ENCODE measurements around the gene BAHD1. TPM values are rescaled to one million over a fixed set of nuclear protein-coding genes. Genes with fewer than 3 reads are reported as not detected.

BAHD1 gene
- total RNA-seq, 1 experiment from 2014 or later, result 37.2 TPM

DNA sequence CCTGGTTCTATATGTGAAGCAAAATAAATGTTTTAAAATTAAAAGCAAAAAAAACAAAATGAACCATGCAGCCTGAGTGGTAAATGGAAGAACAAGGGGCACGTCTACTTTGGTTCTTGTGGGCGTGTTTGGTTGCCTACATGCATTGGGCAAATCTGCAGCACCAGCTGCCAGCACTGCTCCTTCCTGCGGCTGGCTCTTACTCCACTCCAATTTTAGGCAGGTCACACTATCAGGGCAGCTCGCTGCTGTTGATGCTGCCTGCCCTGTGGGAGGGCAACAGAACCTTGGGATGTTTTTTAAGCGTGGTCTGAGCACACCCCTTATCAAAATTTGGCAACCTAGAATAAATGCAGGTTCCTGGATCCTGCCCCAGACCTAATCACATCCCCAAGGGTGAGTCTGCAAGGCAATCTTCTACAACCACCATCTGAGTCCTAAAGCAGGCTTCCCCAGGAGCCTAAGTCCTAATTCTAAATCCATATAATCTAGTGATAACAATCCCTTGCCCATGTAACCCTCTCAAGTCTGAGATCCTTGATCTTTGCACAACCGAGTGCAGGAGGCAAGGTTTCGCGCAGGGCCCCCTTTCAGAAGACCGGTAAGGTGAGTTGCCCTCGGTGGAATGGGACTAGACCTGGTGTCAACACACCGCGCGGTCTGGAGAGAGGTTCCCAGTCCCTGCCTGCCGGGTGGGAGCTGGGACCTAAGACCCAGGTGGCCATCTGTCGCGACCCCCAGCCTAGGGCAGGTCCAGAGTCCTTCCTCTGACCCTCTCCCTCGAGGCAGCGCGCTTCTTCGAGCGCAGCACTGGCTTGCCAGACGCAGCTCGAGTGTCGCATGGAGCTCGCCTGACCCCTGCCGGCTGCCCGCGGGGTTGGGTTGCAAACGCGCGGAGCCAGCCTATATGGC is 19.3 kb upstream of the BAHD1 start:
- DNase-seq (ENCODE audit: low spot score), result peak; percentile 78
- in situ Hi-C loops (cut with HindIII; ENCODE audit: low sequenced_read_pairs), result no loop called here

DNA sequence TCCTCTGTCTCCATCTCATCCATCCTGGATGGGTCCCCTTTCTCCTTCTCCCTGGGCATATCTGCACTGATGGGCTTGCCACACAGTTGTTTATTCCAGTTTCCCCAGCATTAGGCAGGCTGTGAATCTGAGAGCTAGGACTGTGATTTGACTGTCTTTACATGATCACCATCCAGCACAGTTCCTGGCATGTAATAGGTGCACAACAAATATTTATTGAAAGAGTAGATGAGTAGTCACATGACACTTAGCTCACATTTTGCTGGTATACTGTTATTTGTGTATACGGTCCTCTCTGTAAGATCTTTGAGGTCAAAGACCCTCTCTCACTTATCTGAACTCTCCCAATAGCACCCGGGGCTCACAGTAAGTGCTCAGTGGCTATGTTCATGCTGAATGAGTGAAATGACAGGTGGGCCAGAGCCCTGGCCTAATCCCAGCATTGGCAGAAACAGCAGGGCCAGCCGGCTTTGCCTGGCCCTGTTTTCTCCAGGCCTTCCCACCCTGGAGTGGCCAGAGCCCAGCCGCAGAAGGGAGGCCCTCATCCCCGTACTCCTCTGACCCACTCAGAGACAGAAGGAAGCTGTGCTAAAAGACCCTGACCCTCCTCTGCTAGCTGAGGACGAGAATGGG is 16.2 kb upstream of the BAHD1 start:
- no peak for DNase-seq (ENCODE audit: low spot score)
- in situ Hi-C loops (cut with HindIII; ENCODE audit: low sequenced_read_pairs), result no loop called here

DNA sequence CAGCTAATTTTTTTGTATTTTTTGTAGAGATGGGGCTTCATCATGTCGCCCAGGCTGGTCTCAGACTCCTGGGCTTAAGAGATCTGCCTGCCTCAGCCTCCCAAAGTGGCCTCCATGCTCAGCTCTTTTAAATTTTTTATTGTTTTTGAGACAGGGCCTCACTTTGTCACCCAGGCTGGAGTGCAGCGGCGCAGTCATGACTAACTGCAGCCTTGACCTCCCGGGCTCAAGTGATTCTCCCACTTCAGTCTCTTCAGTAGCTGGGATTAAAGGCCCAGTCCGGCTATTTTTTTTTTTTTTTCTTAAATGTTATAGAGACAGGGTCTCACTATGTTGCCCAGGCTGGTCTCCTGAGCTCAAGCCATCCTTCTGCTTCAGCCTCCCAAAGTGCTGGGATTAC is 15.1 kb upstream of the BAHD1 start:
- in situ Hi-C loops (cut with HindIII; ENCODE audit: low sequenced_read_pairs), result no loop called here

DNA sequence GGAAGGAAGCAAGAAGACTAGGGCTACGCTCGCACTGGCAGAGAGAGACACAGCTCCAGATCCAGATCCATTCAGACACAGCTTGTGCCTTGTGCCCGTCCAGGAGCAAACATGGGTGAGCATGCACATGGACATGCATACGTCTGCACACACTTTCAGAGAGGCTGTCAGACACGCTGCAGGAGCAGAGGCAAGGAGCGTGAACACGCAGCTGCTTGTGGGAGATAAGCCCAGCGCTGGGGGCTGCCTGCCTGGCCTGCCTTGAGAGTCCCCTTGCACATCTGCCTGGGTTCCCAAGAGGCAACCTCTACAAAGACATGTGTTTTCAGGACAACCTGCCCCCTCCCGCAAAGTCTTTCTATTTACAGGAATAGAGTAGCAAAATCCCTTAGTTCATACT is 13.6 kb upstream of the BAHD1 start:
- DNase-seq (ENCODE audit: low spot score), result no peak
- in situ Hi-C loops (cut with HindIII; ENCODE audit: low sequenced_read_pairs), result no loop called here

More for the DNA sequence above, 15.1 kb upstream of the BAHD1 start:
- DNase-seq (ENCODE audit: low spot score), result no peak

DNA sequence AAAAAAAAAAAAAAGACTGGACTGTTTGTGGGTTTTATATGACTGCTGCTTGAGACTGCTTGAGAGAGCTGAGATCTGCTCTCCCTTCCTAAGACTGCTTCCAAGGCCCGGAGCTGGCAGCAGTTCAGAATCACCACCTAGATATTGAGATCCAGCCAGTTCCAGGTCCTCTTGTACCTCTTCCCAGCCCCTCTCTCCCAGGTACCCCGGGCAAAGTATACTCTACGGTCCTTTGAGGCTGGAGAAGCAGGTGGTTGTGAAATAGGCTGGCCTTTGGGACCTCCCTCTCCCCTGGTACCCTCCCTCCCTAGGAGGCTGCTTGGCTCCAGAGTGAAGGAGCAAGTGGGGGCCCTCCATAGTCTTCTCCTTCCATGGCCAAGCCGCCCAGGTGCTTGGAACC is 12.6 kb upstream of the BAHD1 start:
- in situ Hi-C loops (cut with HindIII; ENCODE audit: low sequenced_read_pairs), result no loop called here
- DNase-seq (ENCODE audit: low spot score), result no peak

DNA sequence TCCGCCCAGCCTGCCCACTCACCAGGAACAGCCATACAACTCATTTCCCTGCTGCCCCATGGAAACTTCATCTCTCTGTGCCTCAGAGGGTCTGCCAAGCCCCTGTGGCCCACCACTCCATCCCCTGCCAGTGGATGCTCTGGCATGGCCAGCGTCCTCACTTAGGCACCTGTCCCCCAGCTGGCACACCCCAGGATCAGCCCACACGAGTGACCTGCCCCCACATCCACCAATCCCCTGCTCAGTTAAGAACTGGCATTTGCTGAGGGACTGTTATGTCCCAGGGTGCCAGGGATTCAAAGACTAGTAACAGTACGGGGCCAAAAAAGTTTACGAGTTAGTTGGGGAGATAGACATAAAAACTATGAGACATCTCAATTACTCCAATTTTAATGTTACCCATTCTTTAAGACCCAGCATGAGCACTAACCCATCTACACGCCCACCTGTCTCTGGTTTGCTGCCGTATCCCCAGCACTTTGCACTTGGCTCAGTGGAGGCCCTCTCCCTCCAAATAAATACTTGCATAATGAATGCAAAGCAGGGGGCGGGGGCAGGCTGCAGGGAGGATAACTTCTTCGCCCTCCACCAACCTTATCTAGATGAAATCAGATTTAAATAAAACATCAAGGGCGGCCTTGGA is 11.6 kb upstream of the BAHD1 start:
- no peak for DNase-seq (ENCODE audit: low spot score)
- in situ Hi-C loops (cut with HindIII; ENCODE audit: low sequenced_read_pairs), result no loop called here

DNA sequence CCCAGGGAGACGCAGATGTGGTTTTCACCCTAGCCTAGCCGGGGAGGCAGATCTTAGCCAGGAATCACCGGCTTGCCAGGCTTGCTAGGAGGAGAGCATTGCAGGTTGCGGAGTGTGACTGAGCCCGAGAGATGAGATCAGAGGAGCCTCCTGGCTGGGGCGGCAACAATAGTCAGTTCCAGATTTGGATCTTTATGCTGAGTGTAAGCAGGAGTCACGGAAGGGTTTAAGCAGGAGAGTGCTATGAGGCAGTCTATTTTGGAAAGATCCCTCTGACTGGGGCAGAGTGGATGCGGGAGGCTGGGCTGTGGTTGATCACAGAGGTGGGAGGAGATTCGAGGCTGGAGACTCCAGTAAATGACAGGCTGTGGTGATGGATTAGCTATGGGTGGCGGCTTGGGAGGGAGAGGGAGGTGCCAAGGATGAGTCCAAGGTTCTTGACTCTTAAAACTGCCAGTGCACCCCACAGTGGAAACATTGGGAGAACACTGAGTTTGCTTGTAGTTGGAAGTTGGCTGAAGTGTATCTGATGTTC is 10.4 kb upstream of the BAHD1 start:
- in situ Hi-C loops (cut with HindIII; ENCODE audit: low sequenced_read_pairs), result no loop called here
- DNase-seq (ENCODE audit: low spot score), result no peak

DNA sequence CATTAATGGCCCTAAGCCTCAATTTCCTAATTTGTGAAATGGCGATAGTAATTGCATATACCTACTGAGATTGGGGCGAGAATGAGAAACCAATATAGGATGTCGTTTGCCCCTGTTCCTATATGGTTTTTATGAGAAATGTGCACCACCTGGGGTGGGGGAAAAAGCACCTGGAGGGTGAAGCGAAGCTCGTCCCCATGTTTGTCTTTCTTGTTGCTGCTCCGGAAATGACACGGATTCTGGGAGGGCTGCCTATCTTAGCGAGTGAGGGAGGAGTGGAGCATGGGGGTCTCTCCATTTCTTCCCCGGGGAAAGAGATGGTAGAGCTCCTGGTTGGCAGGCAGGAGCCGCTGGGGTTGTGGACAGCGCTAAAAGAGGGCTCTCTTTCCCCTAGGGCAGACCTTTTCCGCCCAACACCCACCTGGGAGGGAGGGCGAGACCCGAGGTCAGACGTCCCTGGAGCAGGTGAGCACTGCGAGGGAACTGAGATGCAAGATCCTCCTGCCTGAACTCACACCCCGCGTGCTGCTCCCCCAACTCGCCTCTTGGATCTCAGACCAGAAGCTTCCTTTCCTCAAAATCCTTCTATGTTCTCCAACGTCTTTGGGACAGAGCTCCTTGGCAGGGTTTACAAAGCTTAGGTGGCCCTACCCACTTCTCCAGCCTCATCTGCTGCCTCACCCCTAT is 5.6 kb upstream of the BAHD1 start:
- no peak for DNase-seq (ENCODE audit: low spot score)
- in situ Hi-C loops (cut with HindIII; ENCODE audit: low sequenced_read_pairs), result no loop called here

DNA sequence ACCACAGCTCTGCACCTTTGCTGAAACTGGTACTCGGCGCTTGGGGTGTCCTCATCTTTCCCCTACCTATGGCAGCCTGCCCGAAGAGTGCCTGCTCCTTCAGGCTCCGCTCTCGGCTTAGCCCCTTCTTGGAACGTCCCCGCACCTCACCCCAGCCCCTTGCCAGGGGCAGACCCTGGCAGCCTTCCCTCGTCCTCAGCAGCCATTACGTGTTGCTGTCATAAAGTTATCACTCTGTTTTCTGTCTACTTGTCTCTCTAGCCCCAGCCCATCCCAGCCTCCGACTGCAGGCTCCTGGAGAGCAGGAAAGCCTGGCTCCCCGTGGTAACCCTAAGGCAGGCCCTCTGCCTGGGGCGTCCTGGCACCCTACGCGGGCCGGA is 5.1 kb upstream of the BAHD1 start:
- in situ Hi-C loops (cut with HindIII; ENCODE audit: low sequenced_read_pairs), result no loop called here
- DNase-seq (ENCODE audit: low spot score), result no peak

DNA sequence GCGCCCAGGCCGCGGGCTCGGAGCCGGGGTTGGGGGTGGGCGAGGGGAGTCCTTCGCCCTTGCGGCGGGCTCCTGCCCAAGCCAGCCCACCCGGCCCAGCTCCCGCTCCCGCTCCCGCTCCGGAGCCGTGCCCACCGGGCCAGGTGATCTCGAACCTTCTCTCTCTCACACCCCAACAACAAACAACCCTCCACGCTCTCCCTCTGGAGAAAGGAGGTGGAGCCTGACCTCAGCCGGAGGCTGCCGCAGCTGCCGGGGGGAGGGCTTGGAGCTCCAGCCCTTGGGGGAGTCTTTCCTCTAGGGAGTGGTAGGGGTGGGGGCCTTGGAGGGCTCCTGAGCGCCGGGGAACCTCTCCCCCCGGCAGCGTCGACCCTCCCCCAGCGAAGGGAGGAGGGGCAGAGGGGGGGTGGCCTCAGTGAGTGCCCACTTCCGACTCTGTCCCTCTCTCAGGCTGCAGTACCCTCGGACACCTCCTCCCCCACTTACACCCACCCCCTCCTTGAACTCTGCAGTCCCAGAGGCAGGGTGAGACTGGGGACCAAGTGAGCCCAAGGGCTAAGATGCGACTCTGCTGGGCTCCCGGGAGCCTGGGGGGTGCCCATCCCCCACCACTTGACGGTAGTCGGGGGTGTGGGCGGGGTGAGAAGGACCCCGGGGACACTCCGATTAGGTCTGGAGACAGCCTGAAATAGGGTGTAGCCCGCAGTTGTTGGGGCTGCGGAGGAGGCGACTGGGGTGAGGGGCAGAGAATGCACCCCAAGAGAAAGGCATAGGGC is 4.4 kb upstream of the BAHD1 start:
- no peak for DNase-seq (ENCODE audit: low spot score)

DNA sequence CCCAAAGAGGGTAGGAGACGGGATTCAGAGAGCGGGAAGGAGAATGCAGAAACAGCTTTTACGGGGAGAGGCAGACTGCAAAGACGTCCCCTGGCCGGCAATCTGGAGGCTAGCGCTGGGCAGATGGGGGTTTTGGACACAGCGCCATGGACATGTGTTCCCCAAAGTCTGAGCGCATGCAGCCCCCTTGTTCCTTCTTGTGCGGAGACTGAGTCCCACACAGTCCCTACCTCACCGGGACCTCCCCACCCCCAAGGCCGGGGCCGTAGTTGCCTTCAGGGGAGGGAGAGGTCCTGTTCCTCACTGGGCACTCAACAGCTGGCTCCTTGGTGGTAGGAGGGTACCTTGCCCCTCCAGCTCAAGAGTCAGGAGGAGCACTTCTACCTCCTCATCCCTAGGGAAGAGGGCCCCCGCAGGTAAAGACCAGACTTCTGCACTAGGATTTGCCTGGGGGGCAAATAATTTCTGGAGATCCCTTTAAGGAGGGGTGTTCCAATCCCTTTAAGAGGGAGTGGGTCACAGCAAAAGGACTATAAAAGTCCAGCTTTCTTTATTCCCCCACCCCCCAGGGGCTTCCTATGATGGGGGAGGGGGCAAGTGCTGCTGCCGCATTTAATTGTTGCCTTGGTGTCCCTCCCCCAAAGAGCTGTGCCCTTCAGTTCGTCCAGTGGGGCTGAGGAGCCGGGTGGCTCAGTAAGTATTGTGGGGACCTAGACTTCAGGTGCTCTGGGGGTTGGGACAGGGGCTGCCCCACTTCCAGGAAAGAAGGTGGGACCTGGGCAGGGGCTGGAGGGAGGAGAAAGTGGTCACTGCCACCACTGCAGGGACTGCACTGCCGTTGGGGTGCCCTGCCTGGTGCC is 3.6 kb upstream of the BAHD1 start:
- in situ Hi-C loops (cut with HindIII; ENCODE audit: low sequenced_read_pairs), result no loop called here
- DNase-seq (ENCODE audit: low spot score), result peak; percentile 32

More for the DNA sequence above, 4.4 kb upstream of the BAHD1 start:
- in situ Hi-C loops (cut with HindIII; ENCODE audit: low sequenced_read_pairs), result no loop called here

DNA sequence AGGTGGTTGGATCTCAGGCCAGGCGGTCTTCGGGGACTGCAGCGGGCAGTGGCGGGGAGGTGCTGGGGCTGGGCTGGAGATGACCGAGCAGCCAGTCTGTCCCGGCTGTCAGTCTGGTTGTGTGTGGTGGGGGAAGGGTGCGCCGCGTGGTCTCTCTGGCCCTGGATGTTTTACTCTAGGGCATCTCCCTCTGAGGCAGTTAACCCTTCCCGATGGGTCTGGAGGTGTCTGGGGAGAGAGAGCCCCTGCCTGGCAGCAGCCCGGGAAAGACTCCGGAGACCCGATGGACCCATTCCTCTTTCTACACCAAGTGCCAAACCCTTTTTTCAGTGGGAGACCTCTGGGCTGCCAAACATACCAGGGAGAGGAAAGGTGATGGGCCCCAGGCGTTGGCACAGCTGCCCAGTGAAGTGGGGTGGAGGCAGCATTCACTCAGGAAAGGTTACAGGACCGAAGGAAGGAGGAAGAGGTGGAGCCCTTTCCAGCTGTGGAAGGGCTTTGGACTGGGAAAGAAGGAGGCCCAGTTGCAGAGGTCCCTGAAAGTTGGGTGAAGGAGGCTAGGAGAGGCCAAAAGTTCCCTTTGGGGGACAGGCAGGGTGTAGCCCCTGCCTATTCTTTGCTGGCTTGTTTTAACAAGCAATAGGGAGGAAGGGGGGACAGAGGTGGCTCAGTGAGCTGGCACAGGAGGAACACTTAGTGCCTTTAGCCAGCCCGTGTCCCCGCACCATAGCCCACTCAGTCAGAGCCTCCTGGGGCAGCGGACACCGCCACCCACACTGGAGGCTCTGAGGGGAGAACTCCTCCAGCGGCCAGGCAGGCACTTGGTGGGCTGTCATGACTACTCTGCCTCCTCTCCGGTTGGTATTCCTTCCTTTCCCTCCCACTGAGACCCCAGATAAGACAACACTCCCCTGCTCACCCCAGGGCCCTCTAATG is 2.7 kb upstream of the BAHD1 start:
- no peak for DNase-seq (ENCODE audit: low spot score)

DNA sequence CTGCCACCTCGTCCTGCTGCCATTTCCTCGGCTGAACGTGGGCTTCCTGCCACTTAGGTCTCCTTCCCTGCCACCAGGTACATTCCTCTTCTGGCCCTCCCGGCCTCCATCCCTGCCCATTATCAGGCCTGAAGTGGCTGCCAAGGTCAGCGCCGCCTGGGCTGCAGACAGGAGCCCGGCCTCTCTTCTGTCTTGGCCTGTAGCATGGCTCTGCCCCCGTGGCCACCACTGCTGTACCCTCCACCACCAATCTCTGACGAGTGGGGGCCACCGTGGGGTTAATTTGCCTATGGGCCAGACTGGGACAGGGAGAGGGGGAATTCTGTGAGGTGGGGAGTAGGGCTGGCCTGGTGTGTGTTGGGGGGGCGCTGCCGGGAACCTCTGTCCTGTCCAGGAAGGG is 2.0 kb upstream of the BAHD1 start:
- in situ Hi-C loops (cut with HindIII; ENCODE audit: low sequenced_read_pairs), result no loop called here
- DNase-seq (ENCODE audit: low spot score), result no peak

More for the DNA sequence above, 2.7 kb upstream of the BAHD1 start:
- in situ Hi-C loops (cut with HindIII; ENCODE audit: low sequenced_read_pairs), result no loop called here

DNA sequence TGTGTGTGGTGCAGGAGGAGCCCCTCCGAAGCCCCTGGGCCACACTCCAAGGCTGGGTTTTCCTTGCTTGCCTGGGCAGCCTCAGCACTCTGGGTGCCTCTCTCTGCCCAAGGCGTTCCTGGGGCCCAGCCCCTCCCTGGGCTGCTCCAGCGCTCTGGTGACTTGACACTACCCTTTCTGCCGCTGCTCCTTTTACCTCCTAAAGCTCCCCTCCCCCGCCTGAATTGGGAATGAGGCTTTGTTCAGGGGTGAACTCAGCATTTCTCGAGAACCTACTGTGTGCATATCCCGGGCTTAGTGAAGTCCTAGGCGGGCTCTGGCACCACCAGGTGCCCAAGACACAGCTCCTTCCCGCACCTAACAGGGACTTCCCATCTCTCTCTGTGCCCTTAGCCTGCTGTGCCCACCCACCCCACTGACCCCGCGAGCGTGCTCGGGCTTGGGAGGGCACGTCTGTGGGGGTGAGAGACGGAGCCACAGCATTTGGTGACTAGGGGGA is 1.2 kb upstream of the BAHD1 start:
- in situ Hi-C loops (cut with HindIII; ENCODE audit: low sequenced_read_pairs), result no loop called here
- DNase-seq (ENCODE audit: low spot score), result peak; percentile 40

DNA sequence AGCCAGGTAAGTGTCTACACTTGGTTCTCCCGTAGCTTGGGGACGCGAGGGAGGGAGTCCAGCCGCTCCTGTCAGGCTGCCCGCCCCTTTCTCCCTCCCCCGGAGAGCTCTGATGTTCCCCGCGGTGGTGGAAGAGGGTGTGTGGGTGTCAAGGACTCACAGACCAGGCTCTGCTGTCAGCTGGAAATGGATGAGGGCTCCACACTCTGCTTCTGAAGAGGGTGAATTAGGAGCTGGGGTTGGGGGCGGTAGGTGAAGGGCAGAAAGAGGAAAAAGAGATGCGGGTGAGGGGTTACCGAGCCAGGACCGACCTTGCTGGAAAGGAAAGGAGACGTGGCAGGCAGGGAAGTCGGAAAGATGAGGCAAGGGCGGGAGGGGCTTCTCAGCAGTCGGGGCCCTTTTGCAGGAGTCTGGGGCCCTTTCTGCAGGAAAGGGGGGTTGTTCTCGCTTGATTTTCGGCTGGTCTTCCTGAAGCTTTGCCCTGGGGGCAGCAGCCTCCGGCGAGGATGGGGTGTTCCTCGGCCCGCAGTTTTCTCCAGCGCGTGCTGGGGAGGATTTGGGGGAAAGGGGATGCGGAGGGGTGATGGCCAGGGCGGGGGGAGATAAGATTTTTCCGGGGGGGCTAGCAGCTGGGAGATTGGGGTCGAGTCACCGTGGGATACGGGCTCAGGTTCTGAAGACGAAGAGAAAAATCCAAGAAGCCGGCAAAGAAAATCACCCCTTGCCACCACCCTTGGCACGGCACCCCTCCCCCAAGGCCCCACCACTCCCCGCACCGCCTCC is 602 bp upstream of the BAHD1 start:
- peak; percentile 25 for DNase-seq (ENCODE audit: low spot score)
- in situ Hi-C loops (cut with HindIII; ENCODE audit: low sequenced_read_pairs), result no loop called here
